Measurements from ENCODE around the gene MGAM2. TPM values are rescaled to one million over a fixed set of nuclear protein-coding genes. Genes with fewer than 3 reads are reported as not detected.

Gene MGAM2
- total and polyA plus RNA-seq, 5 donors from 2014 or later, result not detected

DNA sequence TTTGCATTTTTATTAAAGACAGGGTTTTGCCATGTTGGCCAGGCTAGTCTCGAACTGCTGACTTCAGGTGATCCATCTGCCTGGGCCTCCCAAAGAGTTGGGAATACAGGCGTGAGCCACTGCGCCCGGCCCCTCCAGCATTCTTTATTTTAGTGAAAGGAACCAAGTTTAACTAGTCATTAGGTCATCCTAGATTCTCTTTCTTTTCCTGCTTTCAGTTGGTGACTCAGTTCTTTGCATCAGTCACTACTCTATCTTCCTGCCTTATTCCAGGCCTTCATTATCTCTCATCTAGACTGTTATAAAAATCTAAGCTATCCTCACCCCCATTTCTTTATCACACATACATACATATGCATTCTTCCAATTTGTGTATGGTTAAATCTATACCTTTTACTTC is 82.7 kb downstream of the MGAM2 start:
- Mint-ChIP-seq H3K4me1 (no peaks in the 10 kb centered on the region), H3K27ac (no peak overlapping the region), H3K9me3 (peaks cover 0 to 1% (median 0%) of the 10 kb centered on the region in 7 donors), H3K27me3 (peaks cover 16% of the 10 kb centered on the region), H3K36me3 (no peaks in the 10 kb centered on the region), H3K4me3 (no peak overlapping the region)
- ATAC-seq (ENCODE audit: low read depth in 2 of 2), result no peak
- Histone ChIP-seq H3K4me3 (ENCODE audit: low read depth, low read length) (no peak overlapping the region), H3K4me1 (ENCODE audit: control insufficient read depth, insufficient read depth, low read length, poor library complexity, severe bottlenecking) (no peaks in the 10 kb centered on the region), H3K9me3 (ENCODE audit: control insufficient read depth in 2 of 2, low read length in 2 of 2) (no peaks in the 10 kb centered on the region), H3K27me3 (ENCODE audit: control insufficient read depth, insufficient read depth, low read length) (peaks cover 3% of the 10 kb centered on the region), H3K36me3 (ENCODE audit: control insufficient read depth, insufficient read depth, low read length) (no peaks in the 10 kb centered on the region), H3K27ac (ENCODE audit: insufficient read depth, low read length, poor library complexity, severe bottlenecking) (no peak overlapping the region)
- no peak for DNase-seq

DNA sequence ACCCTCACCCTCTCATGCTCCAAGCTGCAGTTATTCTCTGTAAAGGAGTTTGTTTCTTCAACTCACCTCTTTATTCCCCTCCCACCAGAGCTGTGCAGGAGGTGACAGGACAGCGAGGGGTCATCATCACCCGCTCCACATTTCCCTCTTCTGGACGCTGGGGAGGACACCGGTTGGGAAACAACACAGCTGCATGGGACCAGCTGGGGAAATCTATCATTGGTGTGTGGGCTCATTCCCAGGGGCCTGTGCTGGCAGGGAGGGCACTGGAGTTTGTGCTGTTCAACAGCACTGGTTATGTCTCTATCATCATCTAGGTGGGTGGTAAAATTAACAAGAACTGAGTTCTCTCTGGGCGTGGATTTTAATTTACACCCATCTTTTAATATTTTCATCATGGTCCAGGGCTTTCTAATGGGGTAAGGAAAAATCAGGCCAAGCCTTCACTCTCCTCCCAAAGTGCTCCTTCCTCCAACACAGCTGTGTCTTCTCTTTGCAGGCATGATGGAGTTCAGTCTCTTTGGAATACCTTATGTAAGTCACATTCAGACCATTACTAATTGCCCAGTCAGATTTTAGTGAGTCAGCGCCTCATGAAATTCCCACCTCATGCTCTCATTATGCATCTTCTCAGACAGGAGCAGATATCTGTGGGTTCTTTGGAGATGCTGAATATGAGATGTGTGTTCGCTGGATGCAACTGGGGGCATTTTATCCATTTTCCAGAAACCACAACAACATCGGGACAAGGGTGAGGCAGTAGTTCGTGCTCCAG is 84.7 kb downstream of the MGAM2 start:
- Histone ChIP-seq H3K4me1 (ENCODE audit: control insufficient read depth, insufficient read depth, low read length, poor library complexity, severe bottlenecking) (no peaks in the 10 kb centered on the region), H3K36me3 (ENCODE audit: control insufficient read depth, insufficient read depth, low read length) (no peaks in the 10 kb centered on the region), H3K27ac (ENCODE audit: insufficient read depth, low read length, poor library complexity, severe bottlenecking) (no peak overlapping the region), H3K27me3 (ENCODE audit: control insufficient read depth, insufficient read depth, low read length) (peaks cover 7% of the 10 kb centered on the region), H3K9me3 (ENCODE audit: control insufficient read depth in 2 of 2, low read length in 2 of 2) (no peaks in the 10 kb centered on the region), H3K4me3 (ENCODE audit: low read depth, low read length) (no peak overlapping the region)
- ATAC-seq (ENCODE audit: low read depth in 2 of 2) (no peak), DNase-seq (no peak)
- Mint-ChIP-seq H3K4me3 (no peak overlapping the region), H3K4me1 (no peaks in the 10 kb centered on the region), H3K27me3 (peaks cover 16% of the 10 kb centered on the region), H3K27ac (no peak overlapping the region), H3K9me3 (peaks cover 0 to 3% (median 0%) of the 10 kb centered on the region in 7 donors), H3K36me3 (no peaks in the 10 kb centered on the region)

DNA sequence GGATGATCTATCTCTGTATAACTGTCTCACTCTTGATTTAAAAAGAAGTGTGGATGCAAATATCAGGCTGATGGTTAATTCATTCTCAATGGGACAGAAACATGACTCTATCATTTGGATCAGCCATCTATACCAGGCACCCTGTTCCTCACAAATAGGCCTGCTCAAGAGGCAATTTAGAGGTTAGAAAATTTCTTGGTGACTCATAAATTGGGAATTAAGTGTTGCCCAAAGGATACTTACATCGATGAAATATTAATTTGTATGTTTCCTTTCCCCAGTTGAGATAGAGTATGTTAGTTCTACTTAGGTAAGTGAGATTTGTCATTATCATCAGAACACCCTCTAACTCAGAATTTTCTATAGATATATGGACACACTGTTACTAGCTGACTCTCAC is 88.7 kb downstream of the MGAM2 start:
- DNase-seq (no peak), ATAC-seq (ENCODE audit: low read depth in 2 of 2) (no peak)
- H3K4me1 ChIP-seq (ENCODE audit: control insufficient read depth, insufficient read depth, low read length, poor library complexity, severe bottlenecking), result no peaks in the 10 kb centered on the region
- Mint-ChIP-seq H3K4me1 (no peaks in the 10 kb centered on the region), H3K36me3 (no peaks in the 10 kb centered on the region), H3K27me3 (peaks cover 10% of the 10 kb centered on the region), H3K4me3 (no peak overlapping the region), H3K27ac (no peak overlapping the region), H3K9me3 (peaks cover 0 to 2% (median 0%) of the 10 kb centered on the region in 7 donors)
- H3K27ac ChIP-seq (ENCODE audit: insufficient read depth, low read length, poor library complexity, severe bottlenecking), result no peak overlapping the region
- no peaks in the 10 kb centered on the region for H3K9me3 ChIP-seq (ENCODE audit: control insufficient read depth in 2 of 2, low read length in 2 of 2)
- peaks cover 3% of the 10 kb centered on the region for H3K27me3 ChIP-seq (ENCODE audit: control insufficient read depth, insufficient read depth, low read length)
- no peaks in the 10 kb centered on the region for H3K36me3 ChIP-seq (ENCODE audit: control insufficient read depth, insufficient read depth, low read length)
- no peak overlapping the region for H3K4me3 ChIP-seq (ENCODE audit: low read depth, low read length)

DNA sequence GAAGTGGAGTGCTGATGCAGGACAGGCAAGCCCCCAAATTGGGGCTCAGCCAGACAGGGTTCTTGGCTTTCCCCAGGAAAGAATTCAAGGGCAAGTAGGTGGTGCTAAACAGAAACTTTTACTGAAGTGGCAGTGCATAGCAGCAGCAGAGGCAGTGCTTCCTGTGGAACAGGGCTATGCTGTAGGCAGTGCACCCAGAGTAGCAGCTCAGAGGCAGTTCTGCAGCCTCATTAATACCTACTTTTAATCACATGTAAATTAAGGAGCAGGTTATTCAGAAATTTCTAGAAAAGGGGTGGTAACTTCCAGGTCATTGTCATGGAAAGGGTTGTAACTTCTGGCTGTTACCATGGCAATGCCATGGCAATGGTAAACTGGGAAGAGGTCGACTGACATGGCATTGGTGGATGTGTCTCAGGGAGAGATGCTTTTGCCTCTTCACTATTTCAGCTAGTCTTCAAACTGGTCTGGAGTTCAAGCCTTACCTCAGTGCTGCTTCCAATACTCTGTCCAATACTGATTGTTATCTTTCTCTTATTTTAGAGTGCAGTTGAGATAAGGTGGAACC is 117.1 kb downstream of the MGAM2 start:
- no peaks in the 10 kb centered on the region for H3K9me3 ChIP-seq (ENCODE audit: control insufficient read depth in 2 of 2, low read length in 2 of 2)
- H3K27me3 Mint-ChIP-seq, result peaks cover 18% of the 10 kb centered on the region
- peaks cover 0 to 4% (median 0%) of the 10 kb centered on the region in 7 donors for H3K9me3 Mint-ChIP-seq
- no peaks in the 10 kb centered on the region for H3K36me3 Mint-ChIP-seq
- no peaks in the 10 kb centered on the region for H3K4me1 Mint-ChIP-seq
- no peaks in the 10 kb centered on the region for H3K27me3 ChIP-seq (ENCODE audit: control insufficient read depth, insufficient read depth, low read length)
- H3K4me3 ChIP-seq (ENCODE audit: low read depth, low read length), result no peak overlapping the region
- DNase-seq, result no peak
- H3K27ac ChIP-seq (ENCODE audit: insufficient read depth, low read length, poor library complexity, severe bottlenecking), result no peak overlapping the region
- ATAC-seq (ENCODE audit: low read depth in 2 of 2), result no peak
- H3K36me3 ChIP-seq (ENCODE audit: control insufficient read depth, insufficient read depth, low read length), result no peaks in the 10 kb centered on the region
- H3K27ac Mint-ChIP-seq, result no peak overlapping the region
- H3K4me3 Mint-ChIP-seq, result no peak overlapping the region
- H3K4me1 ChIP-seq (ENCODE audit: control insufficient read depth, insufficient read depth, low read length, poor library complexity, severe bottlenecking), result no peaks in the 10 kb centered on the region

DNA sequence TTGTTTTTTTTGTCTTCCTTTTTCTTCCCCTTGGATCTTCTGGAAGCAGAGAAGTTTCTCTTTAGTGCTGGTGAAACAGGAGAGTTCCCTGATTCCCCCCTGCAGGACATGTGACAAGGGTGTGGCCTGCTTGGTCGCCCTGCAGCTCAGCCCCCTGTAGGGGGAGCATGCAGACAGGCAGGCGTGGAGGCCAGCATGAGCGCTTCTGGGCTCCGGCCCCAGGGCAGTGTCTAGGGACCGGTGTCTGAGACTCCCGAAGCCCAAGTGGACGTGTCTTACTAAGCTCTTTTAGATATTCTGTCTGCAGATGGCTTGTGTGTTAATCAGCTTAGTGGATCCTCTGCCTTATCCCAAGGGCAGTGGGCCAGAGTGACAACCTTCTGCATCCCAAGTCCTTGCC is 120.2 kb downstream of the MGAM2 start:
- Mint-ChIP-seq H3K4me1 (no peaks in the 10 kb centered on the region), H3K27ac (no peak overlapping the region), H3K9me3 (peaks cover 0 to 6% (median 0%) of the 10 kb centered on the region in 7 donors), H3K27me3 (peaks cover 14% of the 10 kb centered on the region), H3K36me3 (no peaks in the 10 kb centered on the region), H3K4me3 (no peak overlapping the region)
- DNase-seq (no peak), ATAC-seq (ENCODE audit: low read depth in 2 of 2) (no peak)
- Histone ChIP-seq H3K27me3 (ENCODE audit: control insufficient read depth, insufficient read depth, low read length) (no peaks in the 10 kb centered on the region), H3K27ac (ENCODE audit: insufficient read depth, low read length, poor library complexity, severe bottlenecking) (no peak overlapping the region), H3K4me3 (ENCODE audit: low read depth, low read length) (no peak overlapping the region), H3K4me1 (ENCODE audit: control insufficient read depth, insufficient read depth, low read length, poor library complexity, severe bottlenecking) (no peaks in the 10 kb centered on the region), H3K36me3 (ENCODE audit: control insufficient read depth, insufficient read depth, low read length) (no peaks in the 10 kb centered on the region), H3K9me3 (ENCODE audit: control insufficient read depth in 2 of 2, low read length in 2 of 2) (no peaks in the 10 kb centered on the region)

DNA sequence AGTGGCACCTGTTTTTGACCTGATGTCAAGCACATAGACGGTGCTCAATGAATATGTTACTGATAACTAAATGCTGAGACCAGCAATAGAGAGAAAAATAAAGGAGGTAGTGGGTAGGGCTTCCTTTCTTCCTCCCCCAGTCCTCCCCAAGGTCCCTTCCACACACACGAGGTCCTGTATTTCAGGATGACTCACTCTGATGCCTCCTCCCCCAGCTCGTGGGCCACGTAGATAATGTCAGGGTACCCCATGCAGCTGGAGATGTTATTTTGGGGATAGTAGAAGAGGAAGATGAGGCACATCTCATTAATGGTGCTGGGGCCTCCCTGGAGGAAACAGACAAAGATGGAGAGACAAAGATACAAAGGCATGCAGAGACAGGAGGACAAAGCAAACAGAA is 129.0 kb downstream of the MGAM2 start:
- Mint-ChIP-seq H3K27me3 (peaks cover 12% of the 10 kb centered on the region), H3K9me3 (peaks cover 0 to 3% (median 0%) of the 10 kb centered on the region in 7 donors), H3K36me3 (no peaks in the 10 kb centered on the region), H3K4me1 (no peaks in the 10 kb centered on the region), H3K27ac (no peak overlapping the region), H3K4me3 (no peak overlapping the region)
- Histone ChIP-seq H3K9me3 (ENCODE audit: control insufficient read depth in 2 of 2, low read length in 2 of 2) (no peaks in the 10 kb centered on the region), H3K36me3 (ENCODE audit: control insufficient read depth, insufficient read depth, low read length) (no peaks in the 10 kb centered on the region), H3K27me3 (ENCODE audit: control insufficient read depth, insufficient read depth, low read length) (no peaks in the 10 kb centered on the region), H3K4me1 (ENCODE audit: control insufficient read depth, insufficient read depth, low read length, poor library complexity, severe bottlenecking) (no peaks in the 10 kb centered on the region), H3K4me3 (ENCODE audit: low read depth, low read length) (no peak overlapping the region), H3K27ac (ENCODE audit: insufficient read depth, low read length, poor library complexity, severe bottlenecking) (no peak overlapping the region)
- no peak for ATAC-seq (ENCODE audit: low read depth in 2 of 2)
- DNase-seq, result no peak

DNA sequence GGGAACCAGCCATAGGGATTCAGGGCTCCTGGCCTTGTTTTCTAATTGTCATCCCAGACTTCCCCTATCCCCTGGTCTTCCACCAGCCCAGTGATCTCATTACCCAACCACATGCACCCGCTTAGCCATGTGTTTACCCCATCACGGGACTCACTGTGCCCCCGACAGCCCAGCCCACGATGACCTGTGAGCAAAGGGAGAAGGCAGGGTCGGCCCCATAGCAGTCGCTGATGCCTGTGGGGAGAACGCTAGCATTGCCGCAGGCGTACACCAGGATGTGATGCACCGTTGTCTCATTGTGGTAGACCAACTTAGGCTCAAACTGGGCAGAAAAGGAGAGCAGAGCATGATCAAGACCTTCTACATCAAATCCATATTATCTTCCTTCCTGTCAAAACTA is 132.3 kb downstream of the MGAM2 start:
- DNase-seq (no peak), ATAC-seq (ENCODE audit: low read depth in 2 of 2) (no peak)
- H3K27me3 ChIP-seq (ENCODE audit: control insufficient read depth, insufficient read depth, low read length), result no peaks in the 10 kb centered on the region
- H3K4me3 Mint-ChIP-seq, result no peak overlapping the region
- no peaks in the 10 kb centered on the region for H3K4me1 Mint-ChIP-seq
- H3K9me3 ChIP-seq (ENCODE audit: control insufficient read depth in 2 of 2, low read length in 2 of 2), result no peaks in the 10 kb centered on the region
- H3K36me3 Mint-ChIP-seq, result no peaks in the 10 kb centered on the region
- H3K27me3 Mint-ChIP-seq, result peaks cover 17% of the 10 kb centered on the region
- no peaks in the 10 kb centered on the region for H3K36me3 ChIP-seq (ENCODE audit: control insufficient read depth, insufficient read depth, low read length)
- H3K27ac ChIP-seq (ENCODE audit: insufficient read depth, low read length, poor library complexity, severe bottlenecking), result no peak overlapping the region
- no peak overlapping the region for H3K27ac Mint-ChIP-seq
- H3K4me3 ChIP-seq (ENCODE audit: low read depth, low read length), result no peak overlapping the region
- peaks cover 0 to 1% (median 0%) of the 10 kb centered on the region in 7 donors for H3K9me3 Mint-ChIP-seq
- H3K4me1 ChIP-seq (ENCODE audit: control insufficient read depth, insufficient read depth, low read length, poor library complexity, severe bottlenecking), result no peaks in the 10 kb centered on the region
